Right atrium auricular region (tissue), 2 donors: ENCODE results near the gene KIRREL3. TPM values are rescaled to one million over a fixed set of nuclear protein-coding genes. Genes with fewer than 3 reads are reported as not detected.

Experiments used
- DNase-seq: peaks from one replicate; pipeline ENCODE4 v3.0.0-alpha.2; 2019; ENCODE audit warnings: low spot score
- H3K27ac ChIP-seq, 2 donors: fragments of 200-600 bp; sonication (generic); 1 replicate in 1 of 2; 2 replicates in 1 of 2; pipeline ENCODE4 v1.5.1; 2016 to 2019
- H3K27me3 ChIP-seq, 2 donors: fragments of 200-600 bp; sonication (generic); one replicate each; pipeline versions ENCODE4 v1.5.1 to v1.6.0; 2017 to 2019
- H3K36me3 ChIP-seq: fragments of 200-600 bp; sonication (generic); one replicate; pipeline ENCODE4 v1.5.1; 2016
- H3K4me1 ChIP-seq, 2 donors: fragments of 200-600 bp; sonication (generic); one replicate each; pipeline versions ENCODE4 v1.5.1 to v1.6.0; 2017 to 2019
- H3K4me3 ChIP-seq, 2 donors: fragments of 200-600 bp; sonication (generic); 1 replicate in 1 of 2; 2 replicates in 1 of 2; pipeline ENCODE4 v1.5.1; 2017 to 2019; ENCODE audit warnings: mild to moderate bottlenecking in 1 of 2, moderate library complexity in 1 of 2
- H3K9me3 ChIP-seq, 2 donors: fragments of 200-600 bp; sonication (generic); one replicate each; pipeline ENCODE4 v1.5.1; 2019
- total RNA-seq, 2 donors: library from RNA; depleted of rRNA; stranded (reverse); fragments of >200 nt; gene quantifications; one replicate each; pipeline ENCODE4 v1.1.0, GENCODE V29; 2016
- TF ChIP-seq, protein P1 (sequence below), 2 donors: fragments of 200-600 bp; sonication (generic); IDR thresholded peaks; one replicate each; pipeline ENCODE4 v1.5.1; 2019; ENCODE audit warnings: antibody characterized with exemption in 2 of 2

The KIRREL3 gene
- total RNA-seq, 2 donors from 2014 or later: 0.51 to 0.74 TPM

GRCh38 chr11:126547161-126547560 is 453.4 kb downstream of the KIRREL3 start:
- H3K9me3 ChIP-seq: no peaks in the 10 kb centered on the region
- no peak for DNase-seq
- H3K27me3 ChIP-seq: no peaks in the 10 kb centered on the region
- no peak overlapping the region for H3K4me3 ChIP-seq
- TF ChIP-seq, protein P1, sequence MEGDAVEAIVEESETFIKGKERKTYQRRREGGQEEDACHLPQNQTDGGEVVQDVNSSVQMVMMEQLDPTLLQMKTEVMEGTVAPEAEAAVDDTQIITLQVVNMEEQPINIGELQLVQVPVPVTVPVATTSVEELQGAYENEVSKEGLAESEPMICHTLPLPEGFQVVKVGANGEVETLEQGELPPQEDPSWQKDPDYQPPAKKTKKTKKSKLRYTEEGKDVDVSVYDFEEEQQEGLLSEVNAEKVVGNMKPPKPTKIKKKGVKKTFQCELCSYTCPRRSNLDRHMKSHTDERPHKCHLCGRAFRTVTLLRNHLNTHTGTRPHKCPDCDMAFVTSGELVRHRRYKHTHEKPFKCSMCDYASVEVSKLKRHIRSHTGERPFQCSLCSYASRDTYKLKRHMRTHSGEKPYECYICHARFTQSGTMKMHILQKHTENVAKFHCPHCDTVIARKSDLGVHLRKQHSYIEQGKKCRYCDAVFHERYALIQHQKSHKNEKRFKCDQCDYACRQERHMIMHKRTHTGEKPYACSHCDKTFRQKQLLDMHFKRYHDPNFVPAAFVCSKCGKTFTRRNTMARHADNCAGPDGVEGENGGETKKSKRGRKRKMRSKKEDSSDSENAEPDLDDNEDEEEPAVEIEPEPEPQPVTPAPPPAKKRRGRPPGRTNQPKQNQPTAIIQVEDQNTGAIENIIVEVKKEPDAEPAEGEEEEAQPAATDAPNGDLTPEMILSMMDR (IDR thresholded peaks at IDR 0.05): no peak
- no peaks in the 10 kb centered on the region for H3K4me1 ChIP-seq
- H3K27ac ChIP-seq: no peak overlapping the region
- H3K36me3 ChIP-seq: no peaks in the 10 kb centered on the region

DNA sequence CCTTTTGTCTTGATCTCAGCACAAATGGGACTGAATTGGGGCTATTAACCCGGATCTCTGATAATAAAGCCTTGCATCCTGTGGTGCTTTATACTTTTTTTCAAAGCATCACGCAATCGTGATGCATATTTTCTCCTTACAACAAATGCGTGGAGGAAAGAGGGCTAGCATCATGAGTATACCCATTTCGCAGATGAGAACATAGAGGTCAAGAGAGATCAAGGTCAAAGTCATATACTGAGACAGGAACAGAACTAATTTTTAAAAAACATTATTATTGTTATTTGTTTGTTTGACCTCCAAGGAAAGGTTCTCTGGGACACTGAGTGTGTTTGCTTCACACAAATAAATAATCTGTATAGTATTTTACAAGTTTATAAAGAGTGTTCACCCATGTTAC is 453.9 kb downstream of the KIRREL3 start:
- Histone ChIP-seq H3K36me3 (no peaks in the 10 kb centered on the region), H3K4me3 (no peak overlapping the region), H3K27me3 (no peaks in the 10 kb centered on the region), H3K27ac (no peak overlapping the region), H3K4me1 (no peaks in the 10 kb centered on the region), H3K9me3 (no peaks in the 10 kb centered on the region)
- TF ChIP-seq, protein P1 (IDR thresholded peaks at IDR 0.05): no peak
- DNase-seq: no peak

- no peak overlapping the region for H3K27ac ChIP-seq
- no peaks in the 10 kb centered on the region for H3K36me3 ChIP-seq
- H3K4me1 ChIP-seq: no peaks in the 10 kb centered on the region
Observed at GRCh38 chr11:126546191-126546590, 454.4 kb downstream of the KIRREL3 start.

GRCh38 chr11:126545057-126545555 is 455.5 kb downstream of the KIRREL3 start:
- no peak overlapping the region for H3K4me3 ChIP-seq
- H3K9me3 ChIP-seq: no peaks in the 10 kb centered on the region
- no peaks in the 10 kb centered on the region for H3K36me3 ChIP-seq
- no peak overlapping the region for H3K27ac ChIP-seq
- DNase-seq: no peak
- TF ChIP-seq, protein P1 (IDR thresholded peaks at IDR 0.05): no peak
- no peaks in the 10 kb centered on the region for H3K27me3 ChIP-seq
- H3K4me1 ChIP-seq: no peaks in the 10 kb centered on the region

More at GRCh38 chr11:126546191-126546590, 454.4 kb downstream of the KIRREL3 start:
- H3K4me3 ChIP-seq: no peak overlapping the region
- no peaks in the 10 kb centered on the region for H3K27me3 ChIP-seq
- H3K9me3 ChIP-seq: no peaks in the 10 kb centered on the region
- TF ChIP-seq, protein P1 (IDR thresholded peaks at IDR 0.05): no peak
- DNase-seq: no peak

DNA sequence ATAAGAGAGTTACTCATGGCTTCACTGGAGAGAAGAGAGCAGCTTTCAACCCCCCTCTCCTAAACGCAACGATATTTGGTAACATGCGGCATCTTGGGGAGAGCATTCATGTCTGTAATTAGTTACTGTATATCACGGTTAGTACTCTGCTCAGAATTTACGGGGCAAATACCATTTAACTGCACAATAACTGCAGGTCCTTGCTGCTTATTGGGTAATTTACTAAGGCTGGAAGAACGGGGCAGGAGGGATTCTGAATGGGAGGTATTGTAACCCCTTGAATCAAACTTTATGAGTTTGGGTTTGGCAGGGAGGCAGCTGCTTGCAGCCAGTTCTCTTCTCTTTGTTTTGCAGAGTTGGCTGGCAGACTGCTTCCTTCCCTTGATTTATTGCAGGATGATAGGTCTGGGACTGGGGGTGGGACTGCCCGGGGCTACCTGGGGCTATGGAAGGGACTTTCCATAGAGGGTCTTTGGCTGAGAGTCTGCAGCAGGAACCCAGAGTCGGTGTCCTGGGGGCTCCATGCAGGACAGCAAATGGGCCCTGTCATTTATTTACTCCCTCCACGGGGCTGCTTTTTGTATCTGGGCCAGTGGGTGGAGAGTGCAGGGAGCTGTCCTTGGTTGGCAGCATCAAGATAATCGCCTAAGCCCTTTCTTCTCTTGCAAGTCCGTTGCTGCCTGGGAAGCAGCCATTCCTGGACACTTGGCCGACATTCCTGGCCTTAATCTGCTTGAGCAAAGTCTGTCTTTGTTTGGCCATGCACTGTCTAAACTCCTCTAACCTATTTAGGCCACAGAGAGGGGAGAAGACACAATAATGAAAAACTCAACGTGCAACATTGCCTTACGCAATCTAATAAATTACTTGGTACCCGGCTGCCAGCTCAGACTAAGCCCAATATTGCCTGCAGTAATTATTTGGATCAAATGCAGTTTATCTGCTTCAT is 456.2 kb downstream of the KIRREL3 start:
- TF ChIP-seq, protein P1 (IDR thresholded peaks at IDR 0.05): no peak
- Histone ChIP-seq H3K27me3 (no peaks in the 10 kb centered on the region), H3K27ac (no peak overlapping the region)

More for the DNA sequence above, 456.2 kb downstream of the KIRREL3 start:
- Histone ChIP-seq H3K4me1 (no peaks in the 10 kb centered on the region), H3K36me3 (no peaks in the 10 kb centered on the region), H3K4me3 (no peak overlapping the region), H3K9me3 (no peaks in the 10 kb centered on the region)
- no peak for DNase-seq
